HG03354 (cell line): ENCODE results near the gene DENND1A.

Experiments used
- ATAC-seq: cut with Tn5 transposase; IDR thresholded peaks from one replicate; pipeline ENCODE4 v1.9.1; 2021; ENCODE audit warnings: mild to moderate bottlenecking; ENCODE audit not compliant: unreplicated experiment, poor library complexity, severe bottlenecking

The DENND1A gene

GRCh38 chr9:123395689-123396511, 534.0 kb downstream of the DENND1A start:
- no peak for ATAC-seq

GRCh38 chr9:123395276-123395688, 534.6 kb downstream of the DENND1A start:
- ATAC-seq, result no peak

- ATAC-seq, result no peak
Observed at GRCh38 chr9:123394291-123395235, 535.4 kb downstream of the DENND1A start.

GRCh38 chr9:123392802-123393201, 537.1 kb downstream of the DENND1A start:
- no peak for ATAC-seq

- no peak for ATAC-seq
Observed at GRCh38 chr9:123391946-123392345, 538.0 kb downstream of the DENND1A start.

- no peak for ATAC-seq
Observed at GRCh38 chr9:123391233-123391632, 538.7 kb downstream of the DENND1A start.

GRCh38 chr9:123390337-123391135, 539.4 kb downstream of the DENND1A start:
- no peak for ATAC-seq

- ATAC-seq, result no peak
Observed at GRCh38 chr9:123389698-123390097, 540.2 kb downstream of the DENND1A start.

GRCh38 chr9:123389070-123389469, 540.9 kb downstream of the DENND1A start:
- no peak for ATAC-seq

- no peak for ATAC-seq
Observed at GRCh38 chr9:123387686-123388085, 542.2 kb downstream of the DENND1A start.

GRCh38 chr9:123383512-123384170, 546.3 kb downstream of the DENND1A start:
- no peak for ATAC-seq

GRCh38 chr9:123382653-123383511, 547.0 kb downstream of the DENND1A start:
- no peak for ATAC-seq

GRCh38 chr9:123380852-123381705, 548.8 kb downstream of the DENND1A start:
- no peak for ATAC-seq

- no peak for ATAC-seq
Observed at GRCh38 chr9:123378956-123379660, 550.8 kb downstream of the DENND1A start.

GRCh38 chr9:123378025-123378424, 551.9 kb downstream of the DENND1A start:
- no peak for ATAC-seq

- no peak for ATAC-seq
Observed at GRCh38 chr9:123377211-123377971, 552.5 kb downstream of the DENND1A start.
